GM18861 (cell line): ENCODE results near the gene SDK1.

Experiments used
- ATAC-seq: cut with Tn5 transposase; IDR thresholded peaks from one replicate; pipeline ENCODE4 v1.9.1; 2021; ENCODE audit not compliant: unreplicated experiment

Gene SDK1

GRCh38 chr7:3283130-3283704, 17.8 kb upstream of the SDK1 start:
- no peak for ATAC-seq

- no peak for ATAC-seq
These were observed 15.4 kb upstream of the SDK1 start for GRCh38 chr7:3285652-3286051.

- no peak for ATAC-seq
These were observed 11.1 kb upstream of the SDK1 start for GRCh38 chr7:3289996-3290395.

GRCh38 chr7:3292694-3293093, 8.4 kb upstream of the SDK1 start:
- ATAC-seq, result no peak

GRCh38 chr7:3294432-3295100, 6.5 kb upstream of the SDK1 start:
- no peak for ATAC-seq

- ATAC-seq, result no peak
These were observed 3.8 kb upstream of the SDK1 start for GRCh38 chr7:3297105-3297819.

GRCh38 chr7:3300221-3300650, 816 bp upstream of the SDK1 start:
- no peak for ATAC-seq

- ATAC-seq, result no peak
These were observed 338 bp downstream of the SDK1 start for GRCh38 chr7:3301449-3301731.

GRCh38 chr7:3301831-3302618, 973 bp downstream of the SDK1 start:
- no peak for ATAC-seq

GRCh38 chr7:3302681-3303320, 1.7 kb downstream of the SDK1 start:
- ATAC-seq, result no peak

GRCh38 chr7:3304131-3304530, 3.1 kb downstream of the SDK1 start:
- no peak for ATAC-seq

GRCh38 chr7:3307435-3307834, 6.4 kb downstream of the SDK1 start:
- no peak for ATAC-seq

GRCh38 chr7:3309140-3309539, 8.1 kb downstream of the SDK1 start:
- no peak for ATAC-seq

GRCh38 chr7:3309956-3310355, 8.9 kb downstream of the SDK1 start:
- no peak for ATAC-seq

GRCh38 chr7:3310884-3311283, 9.8 kb downstream of the SDK1 start:
- ATAC-seq, result no peak

GRCh38 chr7:3312583-3312982, 11.5 kb downstream of the SDK1 start:
- ATAC-seq, result no peak

GRCh38 chr7:3318874-3319273, 17.8 kb downstream of the SDK1 start:
- no peak for ATAC-seq

GRCh38 chr7:3321206-3321605, 20.2 kb downstream of the SDK1 start:
- no peak for ATAC-seq

- no peak for ATAC-seq
These were observed 20.7 kb downstream of the SDK1 start for GRCh38 chr7:3321745-3322144.

GRCh38 chr7:3326246-3326645, 25.2 kb downstream of the SDK1 start:
- ATAC-seq, result no peak

- ATAC-seq, result no peak
These were observed 26.0 kb downstream of the SDK1 start for GRCh38 chr7:3327099-3327498.
